IMR-90 (cell line): ENCODE measurements around the gene CAND1. TPM values are rescaled to one million over a fixed set of nuclear protein-coding genes. Genes with fewer than 3 reads are reported as not detected.

Experiments used
- ATAC-seq: fragments of 200-7000 bp; cut with Tn5 transposase; 2 replicates; pipeline ENCODE4 v1.9.1; 2020; ENCODE audit warnings: low read depth, mild to moderate bottlenecking, moderate library complexity
- BruUV-seq: library from RNA; stranded (reverse); fragments of 400-500 nt; replicated peaks from 2 replicates; lab custom pipeline; 2021; lab: Mats Ljungman, UMichigan
- CTCF ChIA-PET: fragments of 300-600 bp; formaldehyde crosslinking; extraction: SDS; loops from one replicate; lab custom pipeline; 2021; ENCODE audit warnings: antibody characterized with exemption; lab: Yijun Ruan, JAX
- POLR2A ChIA-PET: fragments of 300-600 bp; sonication (Branson Sonifier 250); formaldehyde crosslinking; loops from one replicate; lab custom pipeline; 2022; ENCODE audit warnings: antibody characterized with exemption; ENCODE audit not compliant: unreplicated experiment; lab: Charles Lee
- DNase-seq: peaks from one replicate; pipeline ENCODE4 v3.0.0; 2013
- H2AFZ ChIP-seq: replicated peaks from 2 replicates; pipeline ENCODE3; 2013; ENCODE audit warnings: low read length, mild to moderate bottlenecking; ENCODE audit not compliant: poor library complexity
- H2AK5ac ChIP-seq: 2 replicates; pipeline ENCODE4 v1.6.1; 2013; ENCODE audit warnings: low read depth, low read length, inconsistent platforms
- H2AK9ac ChIP-seq: replicated peaks from 2 replicates; pipeline ENCODE3; 2013; ENCODE audit warnings: mild to moderate bottlenecking, low read depth, low read length, moderate library complexity; ENCODE audit not compliant: poor library complexity
- H2BK120ac ChIP-seq: 2 replicates; pipeline ENCODE4 v1.6.1; 2013; ENCODE audit warnings: low read depth, low read length, inconsistent platforms
- H2BK15ac ChIP-seq: 3 replicates; pipeline ENCODE4 v1.6.1; 2013; ENCODE audit warnings: low read depth, low read length, inconsistent platforms
- H2BK20ac ChIP-seq: 2 replicates; pipeline ENCODE4 v1.6.1; 2013; ENCODE audit warnings: low read depth, mild to moderate bottlenecking, inconsistent platforms, low read length, moderate library complexity
- H2BK5ac ChIP-seq: 2 replicates; pipeline ENCODE4 v1.6.1; 2013; ENCODE audit warnings: mild to moderate bottlenecking, low read depth, low read length, inconsistent platforms; ENCODE audit not compliant: poor library complexity, severe bottlenecking
- H3K14ac ChIP-seq: replicated peaks from 2 replicates; pipeline ENCODE4 v1.6.1; 2013; ENCODE audit warnings: low read depth, low read length, inconsistent platforms
- H3K18ac ChIP-seq: 2 replicates; pipeline ENCODE4 v1.6.1; 2013; ENCODE audit warnings: low read depth, low read length, control low read depth
- H3K23ac ChIP-seq: 2 replicates; pipeline ENCODE4 v1.6.1; 2013; ENCODE audit warnings: low read depth, low read length, inconsistent platforms
- H3K27ac ChIP-seq: 2 replicates; pipeline ENCODE4 v1.5.1; 2013; ENCODE audit warnings: mild to moderate bottlenecking, control low read depth, low read length; ENCODE audit not compliant: insufficient read depth
- H3K27me3 ChIP-seq: 2 replicates; pipeline ENCODE4 v1.6.1; 2013; ENCODE audit warnings: low read length; ENCODE audit not compliant: control insufficient read depth, insufficient read depth
- H3K36me3 ChIP-seq: 2 replicates; pipeline ENCODE4 v1.6.1; 2013; ENCODE audit warnings: low read length, mixed read lengths; ENCODE audit not compliant: control insufficient read depth, insufficient read depth
- H3K4ac ChIP-seq: 2 replicates; pipeline ENCODE4 v1.6.1; 2013; ENCODE audit warnings: low read depth, low read length, inconsistent platforms
- H3K4me1 ChIP-seq: 2 replicates; pipeline ENCODE4 v1.6.1; 2013; ENCODE audit warnings: low read length, mixed read lengths; ENCODE audit not compliant: control insufficient read depth, insufficient read depth
- H3K4me2 ChIP-seq: 2 replicates; pipeline ENCODE4 v1.6.1; 2013; ENCODE audit warnings: low read depth, mild to moderate bottlenecking, control low read depth, low read length, moderate library complexity
- H3K4me3 ChIP-seq: 2 replicates; pipeline ENCODE4 v1.5.1; 2013; ENCODE audit warnings: low read depth, mild to moderate bottlenecking, control low read depth, low read length, moderate library complexity; ENCODE audit not compliant: insufficient read depth
- H3K56ac ChIP-seq: 2 replicates; pipeline ENCODE4 v1.6.1; 2013; ENCODE audit warnings: low read length, inconsistent platforms; ENCODE audit not compliant: insufficient read depth; ENCODE audit errors: extremely low read depth
- H3K79me1 ChIP-seq, 2 experiments: 2 replicates each; pipeline ENCODE4 v1.6.1; 2013; ENCODE audit warnings: low read length in 2 of 2, inconsistent platforms in 1 of 2, low read depth in 1 of 2
- H3K9ac ChIP-seq: 2 replicates; pipeline ENCODE4 v1.6.1; 2013; ENCODE audit warnings: low read depth, low read length, control low read depth
- H3K9me1 ChIP-seq: 2 replicates; pipeline ENCODE4 v1.6.1; 2013; ENCODE audit warnings: low read length, inconsistent platforms; ENCODE audit not compliant: insufficient read depth
- H3K9me3 ChIP-seq: 2 replicates; pipeline ENCODE4 v1.6.1; 2013; ENCODE audit warnings: low read length; ENCODE audit not compliant: control insufficient read depth, insufficient read depth
- H4K20me1 ChIP-seq: 2 replicates; pipeline ENCODE4 v1.6.1; 2013; ENCODE audit warnings: low read length, inconsistent platforms; ENCODE audit not compliant: insufficient read depth
- H4K5ac ChIP-seq: 2 replicates; pipeline ENCODE4 v1.6.1; 2013; ENCODE audit warnings: mild to moderate bottlenecking, low read depth, low read length, control low read depth
- H4K8ac ChIP-seq, 2 experiments: 2 replicates each; pipeline ENCODE4 v1.6.1; 2013; ENCODE audit warnings: low read depth in 2 of 2, low read length in 2 of 2, control low read depth in 1 of 2, inconsistent platforms in 1 of 2
- H4K91ac ChIP-seq: 2 replicates; pipeline ENCODE4 v1.6.1; 2013; ENCODE audit warnings: low read depth, low read length, inconsistent platforms; ENCODE audit not compliant: insufficient read depth
- BHLHE40 ChIP-seq: fragments of 150-350 bp; IDR thresholded peaks from 2 replicates; pipeline ENCODE4 v1.6.1; 2016; ENCODE audit warnings: mild to moderate bottlenecking, low read depth, low read length
- CEBPB ChIP-seq: IDR thresholded peaks from 2 replicates; pipeline ENCODE4 v1.6.1; 2012; ENCODE audit warnings: low read depth, low read length, improper control_type of control experiment
- CHD1 ChIP-seq: IDR thresholded peaks from 2 replicates; pipeline ENCODE4 v1.6.1; 2012; ENCODE audit warnings: low read depth, low read length, improper control_type of control experiment
- FOS ChIP-seq: fragments of 150-350 bp; IDR thresholded peaks from 2 replicates; pipeline ENCODE4 v1.6.1; 2016; ENCODE audit warnings: low read depth, low read length
- MAFK ChIP-seq: IDR thresholded peaks from 2 replicates; pipeline ENCODE4 v1.6.1; 2012; ENCODE audit warnings: low read depth, low read length, improper control_type of control experiment
- MAZ ChIP-seq: IDR thresholded peaks from 2 replicates; pipeline ENCODE4 v1.6.1; 2012; ENCODE audit warnings: low read depth, mild to moderate bottlenecking, low read length, improper control_type of control experiment, moderate library complexity, borderline replicate concordance
- MXI1 ChIP-seq: IDR thresholded peaks from 2 replicates; pipeline ENCODE4 v1.6.1; 2012; ENCODE audit warnings: low read depth, mild to moderate bottlenecking, low read length, moderate library complexity, borderline replicate concordance
- NFE2L2 ChIP-seq: fragments of 150-350 bp; IDR thresholded peaks from 2 replicates; pipeline ENCODE4 v1.6.1; 2016; ENCODE audit warnings: low read depth, mild to moderate bottlenecking, low read length
- POLR2A ChIP-seq: IDR thresholded peaks from 2 replicates; pipeline ENCODE4 v1.6.1; 2012; ENCODE audit warnings: mild to moderate bottlenecking, low read depth, low read length
- RAD21 ChIP-seq: IDR thresholded peaks from 2 replicates; pipeline ENCODE4 v1.6.1; 2012; ENCODE audit warnings: low read length, improper control_type of control experiment
- RCOR1 ChIP-seq: IDR thresholded peaks from 2 replicates; pipeline ENCODE4 v1.6.1; 2012; ENCODE audit warnings: mild to moderate bottlenecking, low read length, improper control_type of control experiment; ENCODE audit not compliant: insufficient replicate concordance
- RFX5 ChIP-seq: IDR thresholded peaks from 2 replicates; pipeline ENCODE4 v1.8.0; 2012; ENCODE audit warnings: low read depth, mild to moderate bottlenecking, low read length, moderate library complexity
- SMC3 ChIP-seq: fragments of 150-350 bp; IDR thresholded peaks from 2 replicates; pipeline ENCODE4 v1.6.1; 2016; ENCODE audit warnings: low read depth, mild to moderate bottlenecking, antibody characterized with exemption, low read length, moderate library complexity
- WGBS, 2 experiments: methylation state at CpG; one replicate each; pipeline versions ENCODE4 v1.1.5 to v1.1.7; 2013; ENCODE audit warnings: missing lambda C conversion rate in 2 of 2; ENCODE audit not compliant: insufficient read length in 1 of 2; ENCODE audit errors: extremely low coverage in 2 of 2; 5-methylcytosine and 5-hydroxymethylcytosine counted together
- dilution Hi-C: fragments of 300-500 bp; cut with HindIII; formaldehyde crosslinking; loops from one replicate; pipeline ENCODE4 v1.14.3; 2018; ENCODE audit warnings: low sequenced_read_pairs; ENCODE audit not compliant: unreplicated experiment
- in situ Hi-C: fragments of 300-500 bp; cut with MboI; formaldehyde crosslinking; loops from 3 replicates; pipeline ENCODE4 v1.14.3; 2019; ENCODE audit warnings: low sequenced_read_pairs, inconsistent platforms, mixed read lengths
- intact Hi-C: fragments of 100-400 bp; cut with micrococcal nuclease; formaldehyde crosslinking; loops from 2 replicates; pipeline ENCODE4 v1.10.0; 2022
- polyA plus RNA-seq, 3 experiments: library from polyadenylated mRNA; depleted of rRNA; stranded (reverse); fragments of >200 nt; gene quantifications; 2 replicates each; pipeline ENCODE4 v1.2.3, GENCODE V29; 2012; ENCODE audit warnings: low replicate concordance in 1 of 3
- total RNA-seq: library from RNA; depleted of rRNA; stranded (reverse); fragments of >200 nt; gene quantifications from 2 replicates; pipeline ENCODE4 v1.2.3, GENCODE V29; 2012
- TF ChIP-seq, protein P1 (sequence below): conservative IDR thresholded peaks from 2 replicates; pipeline ENCODE4 v1.5.1; 2012; ENCODE audit warnings: mild to moderate bottlenecking, low read depth, low read length, improper control_type of control experiment
- TF ChIP-seq, protein P2 (sequence below): fragments of 150-350 bp; IDR thresholded peaks from 2 replicates; pipeline ENCODE4 v1.6.1; 2016; ENCODE audit warnings: low read depth, mild to moderate bottlenecking, low read length, moderate library complexity, borderline replicate concordance
- TF ChIP-seq, protein P3 (sequence below): fragments of 150-350 bp; IDR thresholded peaks from 2 replicates; pipeline ENCODE4 v1.6.1; 2017; ENCODE audit warnings: mild to moderate bottlenecking, antibody characterized with exemption, low read length, low read depth

CAND1 gene
- total and polyA plus RNA-seq, 2 of the 4 experiments (the other 2 are of a cell fraction) = 42.6 to 91.4 TPM

DNA sequence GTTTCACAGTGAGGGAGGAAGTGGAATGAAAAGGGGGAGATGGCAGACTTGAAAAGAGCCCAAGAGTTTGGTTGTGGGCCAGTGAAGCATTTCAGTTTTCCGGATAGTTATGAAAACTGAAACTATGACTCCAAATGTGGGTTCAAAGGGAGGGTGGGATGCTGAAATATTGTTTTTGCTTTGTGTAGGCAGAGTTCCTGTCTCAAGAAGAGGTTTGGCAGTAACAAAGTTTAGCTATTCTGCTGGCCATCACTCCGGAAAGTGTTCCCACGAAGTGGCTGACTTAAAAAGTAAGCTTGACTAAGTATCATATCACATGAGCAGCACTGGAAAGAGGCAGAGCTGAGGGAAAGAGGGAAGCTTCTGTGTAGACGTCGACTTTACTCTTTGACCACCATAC is 85.2 kb downstream of the CAND1 start:
- BruUV-seq = no TSS peak

More for the DNA sequence above, 85.2 kb downstream of the CAND1 start:
- H4K5ac ChIP-seq = no peak overlapping the region
- no peak overlapping the region for H3K14ac ChIP-seq
- ATAC-seq (no peak), DNase-seq (peak; percentile 15)
- H4K91ac ChIP-seq = no peak overlapping the region
- 0 out of 2 replicates have a peak overlapping the region, but pooled peaks have one; percentile 10 for H3K23ac ChIP-seq
- H2AK9ac ChIP-seq = no peak overlapping the region
- WGBS, 2 experiments = no CpG with 5 or more reads among the region's 5 CpGs
- ChIA-PET CTCF (interaction anchor here (0.6 to 1.1 kb wide), 4 partner anchors 41 to 592 kb away, joined by 4 to 7 read pairs (median 5); no protein-coding TSS in a partner anchor), POLR2A (no interaction called here)
- no peaks in the 10 kb centered on the region for H3K9me1 ChIP-seq
- H3K9me3 ChIP-seq = no peaks in the 10 kb centered on the region
- no peak for TF ChIP-seq MXI1
- TF ChIP-seq, protein P1, sequence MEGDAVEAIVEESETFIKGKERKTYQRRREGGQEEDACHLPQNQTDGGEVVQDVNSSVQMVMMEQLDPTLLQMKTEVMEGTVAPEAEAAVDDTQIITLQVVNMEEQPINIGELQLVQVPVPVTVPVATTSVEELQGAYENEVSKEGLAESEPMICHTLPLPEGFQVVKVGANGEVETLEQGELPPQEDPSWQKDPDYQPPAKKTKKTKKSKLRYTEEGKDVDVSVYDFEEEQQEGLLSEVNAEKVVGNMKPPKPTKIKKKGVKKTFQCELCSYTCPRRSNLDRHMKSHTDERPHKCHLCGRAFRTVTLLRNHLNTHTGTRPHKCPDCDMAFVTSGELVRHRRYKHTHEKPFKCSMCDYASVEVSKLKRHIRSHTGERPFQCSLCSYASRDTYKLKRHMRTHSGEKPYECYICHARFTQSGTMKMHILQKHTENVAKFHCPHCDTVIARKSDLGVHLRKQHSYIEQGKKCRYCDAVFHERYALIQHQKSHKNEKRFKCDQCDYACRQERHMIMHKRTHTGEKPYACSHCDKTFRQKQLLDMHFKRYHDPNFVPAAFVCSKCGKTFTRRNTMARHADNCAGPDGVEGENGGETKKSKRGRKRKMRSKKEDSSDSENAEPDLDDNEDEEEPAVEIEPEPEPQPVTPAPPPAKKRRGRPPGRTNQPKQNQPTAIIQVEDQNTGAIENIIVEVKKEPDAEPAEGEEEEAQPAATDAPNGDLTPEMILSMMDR = no peak
- no peak for TF ChIP-seq RCOR1
- TF ChIP-seq POLR2A = no peak
- TF ChIP-seq MAZ = no peak
- TF ChIP-seq CHD1 = no peak
- no peak for TF ChIP-seq SMC3
- no peak for TF ChIP-seq CEBPB
- TF ChIP-seq, protein P2, sequence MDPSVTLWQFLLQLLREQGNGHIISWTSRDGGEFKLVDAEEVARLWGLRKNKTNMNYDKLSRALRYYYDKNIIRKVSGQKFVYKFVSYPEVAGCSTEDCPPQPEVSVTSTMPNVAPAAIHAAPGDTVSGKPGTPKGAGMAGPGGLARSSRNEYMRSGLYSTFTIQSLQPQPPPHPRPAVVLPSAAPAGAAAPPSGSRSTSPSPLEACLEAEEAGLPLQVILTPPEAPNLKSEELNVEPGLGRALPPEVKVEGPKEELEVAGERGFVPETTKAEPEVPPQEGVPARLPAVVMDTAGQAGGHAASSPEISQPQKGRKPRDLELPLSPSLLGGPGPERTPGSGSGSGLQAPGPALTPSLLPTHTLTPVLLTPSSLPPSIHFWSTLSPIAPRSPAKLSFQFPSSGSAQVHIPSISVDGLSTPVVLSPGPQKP = no peak
- no peak for TF ChIP-seq BHLHE40
- TF ChIP-seq MAFK = no peak
- TF ChIP-seq, protein P3, sequence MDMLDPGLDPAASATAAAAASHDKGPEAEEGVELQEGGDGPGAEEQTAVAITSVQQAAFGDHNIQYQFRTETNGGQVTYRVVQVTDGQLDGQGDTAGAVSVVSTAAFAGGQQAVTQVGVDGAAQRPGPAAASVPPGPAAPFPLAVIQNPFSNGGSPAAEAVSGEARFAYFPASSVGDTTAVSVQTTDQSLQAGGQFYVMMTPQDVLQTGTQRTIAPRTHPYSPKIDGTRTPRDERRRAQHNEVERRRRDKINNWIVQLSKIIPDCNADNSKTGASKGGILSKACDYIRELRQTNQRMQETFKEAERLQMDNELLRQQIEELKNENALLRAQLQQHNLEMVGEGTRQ = no peak
- TF ChIP-seq RFX5 = no peak
- no peak for TF ChIP-seq NFE2L2
- no peak for TF ChIP-seq RAD21
- no peak for TF ChIP-seq FOS
- 0 out of 2 replicates have a peak overlapping the region, but pooled peaks have one; percentile 40 for H2AK5ac ChIP-seq
- intact Hi-C loops = loop anchor here (2.0 kb wide), 1 partner anchor 294 kb away; the partner anchor contains the start of gene DYRK2
- no peak overlapping the region for H2BK20ac ChIP-seq
- no peak overlapping the region for H2BK120ac ChIP-seq
- peak overlapping the region; percentile 1; the same call in 1 of the 2 replicates for H3K56ac ChIP-seq
- peaks cover 3% of the 10 kb centered on the region for H3K4me1 ChIP-seq
- peak overlapping the region; percentile 45 for H2AFZ ChIP-seq
- 0 out of 2 replicates have a peak overlapping the region, but pooled peaks have one; percentile 47 for H3K9ac ChIP-seq
- no peak overlapping the region for H3K27ac ChIP-seq
- no peak overlapping the region for H3K4ac ChIP-seq
- in situ Hi-C loops = loop anchor here (10.0 kb wide), 1 partner anchor 300 kb away; no protein-coding TSS in a partner anchor
- H3K27me3 ChIP-seq = no peaks in the 10 kb centered on the region
- no peaks in the 10 kb centered on the region for H3K36me3 ChIP-seq
- peak overlapping the region in 1 of 2 experiments; percentile 29; a peak in 1 of 4 replicates for H4K8ac ChIP-seq
- peak overlapping the region; percentile 13; the same call in 1 of the 2 replicates for H3K18ac ChIP-seq
- peak overlapping the region; percentile 39 for H3K4me2 ChIP-seq
- H3K4me3 ChIP-seq = no peak overlapping the region
- no peak overlapping the region for H2BK5ac ChIP-seq
- dilution Hi-C loops = no loop called here
- no peaks in the 10 kb centered on the region for H4K20me1 ChIP-seq
- H2BK15ac ChIP-seq = no peak overlapping the region
- no peaks in the 10 kb centered on the region for H3K79me1 ChIP-seq
